HG03520 (cell line): ENCODE data around the gene AGRP.
A peak's percentile ranks its signal among the peaks of the same experiment; 100 is the strongest.
"Not testable (repeated sequence)": the region's sequence is repeated elsewhere in the genome, so short reads cannot be mapped to it uniquely, and the experiment has no call there.

Experiments used
- ATAC-seq: cut with Tn5 transposase; IDR thresholded peaks from one replicate; pipeline ENCODE4 v1.9.1; 2021; ENCODE audit warnings: mild to moderate bottlenecking, moderate library complexity; ENCODE audit not compliant: unreplicated experiment

The AGRP gene

GRCh38 chr16:67504031-67505021, 21.0 kb upstream of the AGRP start:
- ATAC-seq, result no peak

DNA sequence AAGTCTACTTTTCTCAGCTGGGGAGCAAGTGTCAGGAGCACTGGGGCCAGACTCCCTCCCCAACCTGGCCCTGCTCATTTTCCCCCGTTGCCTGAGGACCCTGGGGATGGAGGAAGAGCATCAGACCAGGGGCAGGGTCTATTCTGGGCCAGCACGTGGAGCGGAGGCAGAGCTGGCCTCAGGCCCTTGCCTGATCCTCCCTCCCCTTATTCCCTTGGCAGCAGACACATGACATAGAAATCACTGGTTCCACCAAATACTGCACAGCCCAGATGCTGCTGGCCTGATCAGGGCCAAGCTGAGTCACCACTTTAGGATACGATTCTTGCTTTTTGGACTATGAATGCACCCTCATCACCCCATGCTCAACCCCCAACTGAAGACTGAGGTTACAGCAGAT, 15.8 kb upstream of the AGRP start:
- ATAC-seq, result no peak

DNA sequence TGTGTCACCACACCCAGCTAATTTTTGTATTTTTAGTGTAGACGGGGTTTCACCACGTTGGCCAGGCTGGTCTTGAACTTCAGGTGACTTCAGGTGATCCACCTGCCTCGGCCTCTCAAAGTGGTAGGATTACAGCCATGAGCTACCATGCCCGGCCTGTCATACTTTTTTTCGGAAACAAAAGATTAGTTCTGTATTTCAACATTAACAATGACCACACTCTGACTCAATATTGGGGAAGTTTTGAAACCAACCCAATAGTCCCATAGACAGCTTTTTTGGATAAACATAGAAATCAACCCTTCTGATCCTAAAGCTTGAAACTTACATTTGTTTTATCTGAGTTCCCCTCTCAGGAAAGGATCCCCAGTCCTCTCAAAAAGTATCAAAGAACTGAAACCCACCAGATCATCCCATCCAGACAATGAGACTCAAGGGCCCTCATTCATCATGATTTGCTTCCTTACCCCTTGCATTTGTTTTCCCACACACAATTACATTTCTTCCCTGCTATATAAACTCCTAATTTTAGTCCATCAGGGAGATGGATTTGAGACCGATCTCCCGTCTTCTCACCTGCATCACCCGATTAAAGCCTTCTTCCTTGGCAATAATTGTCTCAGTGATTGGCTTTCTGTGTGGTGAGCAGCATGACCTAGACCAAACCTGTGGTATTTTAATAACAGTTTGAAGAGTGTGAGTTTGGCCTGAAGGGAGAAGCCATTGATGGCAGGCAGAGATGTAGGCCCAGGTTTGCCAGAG, 7.2 kb upstream of the AGRP start:
- no peak for ATAC-seq

DNA sequence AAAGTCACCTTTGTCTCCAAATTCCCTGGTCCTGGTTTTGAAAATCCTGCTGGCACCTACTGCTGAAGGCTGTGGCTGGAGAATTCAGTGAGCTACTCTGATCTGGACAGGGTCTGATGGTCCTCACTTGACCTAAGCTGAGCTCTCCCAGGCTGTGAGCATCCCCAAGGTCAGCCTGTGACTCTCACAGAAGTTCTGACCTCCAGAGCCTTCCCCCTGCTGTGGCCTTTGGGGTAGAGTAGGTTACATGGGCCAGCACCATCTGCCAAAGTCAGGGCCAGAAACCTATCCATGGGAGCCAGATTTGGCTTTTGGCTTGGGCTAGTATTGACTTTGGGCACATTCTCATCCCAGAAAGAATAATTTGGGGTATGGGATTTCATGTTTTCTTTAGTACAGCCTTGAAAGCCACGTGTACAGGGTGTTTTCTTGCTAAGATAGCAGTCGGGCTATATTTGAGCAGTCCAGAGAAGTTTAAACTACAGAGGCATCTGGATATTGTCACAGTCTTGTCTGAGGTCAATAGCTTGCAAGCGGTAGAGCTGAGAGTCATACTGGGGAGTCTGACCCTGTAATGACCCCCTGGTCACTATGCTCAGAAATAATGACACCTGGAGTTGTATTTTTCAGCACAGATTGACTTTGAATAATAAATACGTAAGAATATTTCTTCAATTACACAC, 6.2 kb upstream of the AGRP start:
- no peak for ATAC-seq

DNA sequence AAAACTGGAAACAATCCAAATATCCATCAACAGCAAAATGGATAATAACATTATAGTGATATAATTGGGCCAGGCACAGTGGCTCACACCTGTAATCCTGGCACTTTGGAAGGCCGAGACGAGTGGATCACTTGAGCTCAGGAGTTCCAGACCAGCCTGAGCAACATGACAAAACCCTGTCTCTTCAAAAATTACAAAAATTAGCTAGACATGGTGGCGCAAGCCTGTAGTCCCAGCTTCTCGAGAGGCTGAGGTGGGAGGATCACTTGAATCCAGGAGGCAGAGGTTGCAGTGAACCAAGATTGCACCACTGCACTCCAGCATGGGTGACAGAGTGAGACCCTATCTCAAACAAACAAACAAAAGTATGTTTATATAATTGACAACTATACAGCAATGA, 4.2 kb upstream of the AGRP start:
- ATAC-seq, result not testable (repeated sequence)

GRCh38 chr16:67486805-67487204, 3.5 kb upstream of the AGRP start:
- ATAC-seq, result no peak

GRCh38 chr16:67483731-67484525, 581 bp upstream of the AGRP start:
- no peak for ATAC-seq

GRCh38 chr16:67482233-67482924, 968 bp downstream of the AGRP start:
- ATAC-seq, result no peak

DNA sequence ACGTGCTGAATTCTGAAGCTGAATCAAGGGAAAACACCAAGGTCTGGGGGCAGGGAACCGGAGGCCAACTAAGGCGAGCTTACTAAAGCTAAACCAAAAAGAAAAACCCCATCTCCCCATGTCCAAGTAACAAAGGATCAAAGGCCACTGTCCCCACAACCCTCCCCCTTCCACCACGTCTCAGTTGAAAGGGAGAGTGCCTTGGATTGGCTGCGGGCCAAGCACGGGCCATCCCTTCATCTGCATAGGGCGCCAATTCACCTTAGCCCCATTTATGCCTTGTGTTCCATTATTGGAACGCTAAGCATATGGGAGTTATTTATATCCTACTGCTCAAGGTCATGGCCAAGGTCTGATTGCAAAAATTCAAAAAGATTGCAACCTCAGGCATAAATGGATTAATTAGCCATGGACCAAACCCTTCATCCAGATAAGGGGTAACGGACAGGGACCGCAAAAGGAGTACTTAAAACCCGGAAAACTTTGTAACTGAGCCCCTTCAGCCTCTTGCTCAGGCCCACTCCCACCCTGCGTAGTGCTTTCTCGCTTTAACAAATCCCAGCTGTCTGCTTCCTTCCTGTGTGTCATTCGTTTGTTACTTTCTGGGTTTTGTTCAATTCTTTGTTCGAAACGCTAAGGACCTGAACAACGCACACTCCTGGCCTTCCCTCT, 1.6 kb downstream of the AGRP start:
- no peak for ATAC-seq

- peak; percentile 85 for ATAC-seq
Observed at GRCh38 chr16:67480833-67481560, 2.4 kb downstream of the AGRP start, which contains the start of gene ATP6V0D1. Gene ATP6V0D1 (minus strand): TSS chr16:67481157. CDS start chr16:67481086, 71 bp downstream.

GRCh38 chr16:67477960-67478554, 5.3 kb downstream of the AGRP start:
- ATAC-seq, result no peak

DNA sequence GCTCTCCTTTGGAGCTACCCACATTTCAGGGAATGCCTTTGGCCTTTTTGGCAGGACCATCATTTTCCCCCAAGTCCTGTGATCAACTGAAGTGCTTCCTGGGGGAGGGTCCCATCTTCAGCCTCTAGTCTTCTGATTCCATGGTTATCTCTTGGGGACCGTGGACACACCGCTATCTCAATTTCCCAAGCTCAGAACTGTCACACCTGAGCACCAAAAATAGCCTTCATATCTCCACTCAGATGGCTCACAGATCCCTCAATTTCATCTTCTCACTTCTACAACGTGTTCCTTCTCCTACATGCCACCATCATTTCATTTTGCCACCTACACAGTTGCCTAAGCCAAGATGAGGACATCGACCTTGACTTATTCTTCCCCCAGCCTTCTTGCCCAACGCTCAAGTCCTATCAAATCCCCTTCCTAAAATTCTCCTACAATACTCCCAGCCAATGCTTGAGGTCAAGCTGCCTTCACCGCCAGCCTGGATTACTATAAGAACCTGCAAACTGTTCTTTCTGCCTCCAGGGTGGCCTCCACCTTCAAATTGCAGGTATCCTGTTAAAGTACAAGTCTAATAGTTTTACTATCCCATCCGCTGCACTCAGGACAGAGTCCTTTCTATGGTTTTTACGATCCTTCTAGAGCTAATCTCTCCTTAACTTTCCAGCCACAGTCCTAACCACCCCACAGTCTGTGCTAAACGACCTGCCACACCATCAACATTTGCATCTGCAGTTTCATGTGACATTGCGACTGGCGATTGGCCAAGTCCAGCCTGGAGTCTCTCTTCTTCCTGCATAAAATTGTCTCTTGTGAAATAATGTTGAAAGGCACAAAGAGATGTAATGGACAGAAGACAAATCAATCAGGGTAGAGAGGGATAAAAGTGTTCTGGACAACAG, 8.5 kb downstream of the AGRP start:
- ATAC-seq, result no peak

GRCh38 chr16:67471758-67472384, 11.5 kb downstream of the AGRP start:
- no peak for ATAC-seq

DNA sequence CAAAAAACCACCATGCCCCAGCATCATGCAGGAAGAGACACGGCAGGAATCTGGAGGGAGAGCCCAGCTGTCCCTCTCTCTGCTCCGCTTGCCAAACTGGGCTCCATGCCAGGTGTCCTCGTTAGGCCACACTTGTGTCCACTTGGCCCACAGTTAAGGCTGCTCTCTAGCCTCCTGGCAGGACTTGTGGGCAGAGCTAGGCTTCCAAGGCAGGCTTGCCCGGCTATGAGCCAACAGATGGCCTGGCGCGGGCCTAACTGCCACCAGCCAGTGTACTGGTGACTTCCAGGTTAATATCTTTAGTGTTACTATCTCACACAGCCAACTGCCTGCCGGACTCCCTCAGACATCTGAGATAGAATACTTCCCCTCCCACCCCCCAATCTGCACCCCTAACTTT, 13.0 kb downstream of the AGRP start:
- ATAC-seq, result no peak

- no peak for ATAC-seq
Observed at GRCh38 chr16:67468731-67469130, 14.6 kb downstream of the AGRP start.

GRCh38 chr16:67466581-67466980, 16.8 kb downstream of the AGRP start:
- no peak for ATAC-seq

- no peak for ATAC-seq
Observed at GRCh38 chr16:67464565-67464964, 18.8 kb downstream of the AGRP start.
